ENCODE measurements around the gene ZNF79. TPM values are rescaled to one million over a fixed set of nuclear protein-coding genes. Genes with fewer than 3 reads are reported as not detected.

ZNF79 gene
- total RNA-seq, 1 experiment from 2014 or later = 7.1 TPM

DNA sequence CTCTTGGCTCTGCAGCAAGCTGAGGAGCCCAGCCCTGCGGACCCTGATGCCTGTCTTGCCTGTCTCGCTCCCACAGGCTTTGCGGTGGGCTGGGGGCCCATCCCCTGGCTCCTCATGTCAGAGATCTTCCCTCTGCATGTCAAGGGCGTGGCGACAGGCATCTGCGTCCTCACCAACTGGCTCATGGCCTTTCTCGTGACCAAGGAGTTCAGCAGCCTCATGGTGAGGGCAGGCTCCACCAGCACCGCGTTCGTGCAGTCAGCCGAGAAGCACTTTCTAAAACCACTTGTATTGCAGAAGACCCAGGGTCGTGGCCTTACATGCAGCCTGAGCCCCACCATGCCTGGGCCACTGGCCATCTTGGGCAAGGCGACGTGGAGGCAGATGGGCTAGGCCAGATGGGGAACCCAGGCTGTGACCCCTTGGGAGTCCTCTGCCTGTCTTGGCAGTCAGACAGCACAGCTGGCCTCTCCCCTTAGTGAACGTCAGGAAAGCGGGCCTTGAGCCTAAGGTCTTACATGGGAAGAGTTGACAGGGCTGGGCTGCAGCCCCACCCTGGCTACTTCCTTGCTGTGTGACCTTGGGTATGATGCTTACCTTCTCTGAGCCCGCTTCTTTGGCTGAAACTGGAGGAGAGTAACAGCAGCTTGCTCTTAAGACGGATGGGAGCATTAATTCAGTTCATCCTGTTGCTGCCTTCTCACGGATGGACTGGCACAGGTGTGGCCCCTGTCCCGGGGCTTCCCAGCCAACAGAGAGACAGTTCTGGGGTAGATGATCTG lies 18.6 kb upstream of the ZNF79 start:
- H3K9me3 ChIP-seq (replicated peaks) = no peaks in the 10 kb centered on the region
- no peak overlapping the region for H3K27ac ChIP-seq
- H3K4me1 ChIP-seq (replicated peaks) = no peaks in the 10 kb centered on the region
- H3K4me3 ChIP-seq = no peak overlapping the region
- DNase-seq (ENCODE audit: low read depth in 1 of 2, low spot score in 2 of 2) = no peak
- peaks cover 39% of the 10 kb centered on the region for H3K36me3 ChIP-seq
- no peaks in the 10 kb centered on the region for H3K27me3 ChIP-seq (replicated peaks)

DNA sequence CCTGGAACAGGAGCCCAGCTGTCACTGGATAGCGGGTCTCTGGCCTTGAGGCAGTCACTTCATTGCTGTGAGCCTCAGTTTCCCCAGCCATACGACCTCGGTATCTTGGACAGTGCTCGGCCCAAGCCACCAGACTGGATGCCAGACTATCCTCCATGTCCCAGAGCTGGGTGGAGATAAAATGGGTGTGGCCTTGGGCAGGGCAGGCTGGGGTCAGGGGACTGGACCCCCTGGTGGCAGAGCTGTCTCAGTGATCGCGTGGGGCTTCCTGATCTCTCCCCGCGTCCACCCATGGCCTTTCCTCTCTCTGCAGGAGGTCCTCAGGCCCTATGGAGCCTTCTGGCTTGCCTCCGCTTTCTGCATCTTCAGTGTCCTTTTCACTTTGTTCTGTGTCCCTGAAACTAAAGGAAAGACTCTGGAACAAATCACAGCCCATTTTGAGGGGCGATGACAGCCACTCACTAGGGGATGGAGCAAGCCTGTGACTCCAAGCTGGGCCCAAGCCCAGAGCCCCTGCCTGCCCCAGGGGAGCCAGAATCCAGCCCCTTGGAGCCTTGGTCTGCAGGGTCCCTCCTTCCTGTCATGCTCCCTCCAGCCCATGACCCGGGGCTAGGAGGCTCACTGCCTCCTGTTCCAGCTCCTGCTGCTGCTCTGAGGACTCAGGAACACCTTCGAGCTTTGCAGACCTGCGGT lies 17.2 kb upstream of the ZNF79 start:
- H3K27me3 ChIP-seq (replicated peaks) = no peaks in the 10 kb centered on the region
- H3K4me1 ChIP-seq (replicated peaks) = no peaks in the 10 kb centered on the region
- no peak overlapping the region for H3K4me3 ChIP-seq
- peaks cover 35% of the 10 kb centered on the region for H3K36me3 ChIP-seq
- no peak for DNase-seq (ENCODE audit: low read depth in 1 of 2, low spot score in 2 of 2)
- no peaks in the 10 kb centered on the region for H3K9me3 ChIP-seq (replicated peaks)
- H3K27ac ChIP-seq = no peak overlapping the region

DNA sequence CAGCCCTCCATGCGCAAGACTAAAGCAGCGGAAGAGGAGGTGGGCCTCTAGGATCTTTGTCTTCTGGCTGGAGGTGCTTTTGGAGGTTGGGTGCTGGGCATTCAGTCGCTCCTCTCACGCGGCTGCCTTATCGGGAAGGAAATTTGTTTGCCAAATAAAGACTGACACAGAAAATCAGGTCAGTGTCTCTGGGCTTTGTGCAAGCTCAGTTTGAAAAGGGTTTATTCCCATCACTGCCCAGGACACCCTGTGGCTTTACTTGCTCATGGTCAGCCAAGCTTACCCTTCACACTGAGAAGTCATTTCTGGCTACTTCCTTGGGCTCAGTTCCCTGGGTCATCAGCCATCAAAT lies 16.7 kb upstream of the ZNF79 start:
- DNase-seq (ENCODE audit: low read depth in 1 of 2, low spot score in 2 of 2) = no peak
- no peaks in the 10 kb centered on the region for H3K27me3 ChIP-seq (replicated peaks)
- H3K36me3 ChIP-seq = peaks cover 35% of the 10 kb centered on the region
- no peaks in the 10 kb centered on the region for H3K4me1 ChIP-seq (replicated peaks)
- H3K4me3 ChIP-seq = no peak overlapping the region
- H3K9me3 ChIP-seq (replicated peaks) = no peaks in the 10 kb centered on the region
- H3K27ac ChIP-seq = no peak overlapping the region

DNA sequence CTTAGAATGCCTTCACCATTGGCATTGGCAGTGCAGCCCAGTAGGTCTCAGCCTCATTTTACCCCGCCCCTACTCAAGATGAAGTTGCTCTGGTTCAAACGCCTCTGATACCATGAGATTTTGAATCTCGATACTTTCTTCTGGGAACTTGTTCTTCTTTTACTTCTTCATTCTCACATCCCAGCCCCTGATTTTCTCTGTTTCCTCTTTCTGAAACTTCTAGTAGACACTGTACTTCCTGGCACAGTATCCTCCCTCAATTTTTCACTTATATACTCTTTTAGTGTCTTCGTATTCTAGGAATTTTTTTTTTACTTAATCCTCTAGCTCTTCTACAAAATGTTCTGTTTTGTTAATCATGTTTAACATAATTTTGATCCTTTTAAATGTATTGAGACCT lies 13.1 kb upstream of the ZNF79 start:
- no peaks in the 10 kb centered on the region for H3K9me3 ChIP-seq (replicated peaks)
- H3K27me3 ChIP-seq (replicated peaks) = no peaks in the 10 kb centered on the region
- peaks cover 7% of the 10 kb centered on the region; the same call in 1 of the 2 replicates for H3K36me3 ChIP-seq
- no peak overlapping the region for H3K27ac ChIP-seq
- H3K4me3 ChIP-seq = no peak overlapping the region
- no peak for DNase-seq (ENCODE audit: low read depth in 1 of 2, low spot score in 2 of 2)
- H3K4me1 ChIP-seq (replicated peaks) = no peaks in the 10 kb centered on the region

DNA sequence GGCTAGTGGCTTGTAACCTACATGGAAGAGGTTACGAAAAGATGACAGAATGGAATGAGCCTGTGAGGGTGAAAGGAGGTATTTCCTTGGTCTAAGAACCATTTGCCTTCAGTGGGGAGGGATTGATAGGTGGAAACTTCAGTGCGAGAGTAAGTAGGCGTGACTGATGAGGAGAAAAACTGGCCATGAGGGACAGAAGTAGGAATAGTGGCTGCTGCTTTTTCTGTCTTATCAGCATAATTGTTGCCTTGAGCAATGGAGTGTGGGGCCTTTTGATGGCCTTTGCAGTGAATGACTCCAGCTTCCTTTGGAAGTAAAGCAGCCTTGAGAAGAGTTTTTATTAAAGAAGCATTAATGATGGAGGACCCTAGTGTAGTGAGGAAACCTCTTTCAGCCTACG lies 9.0 kb upstream of the ZNF79 start:
- Histone ChIP-seq H3K4me1 (replicated peaks) (no peaks in the 10 kb centered on the region), H3K27ac (no peak overlapping the region), H3K9me3 (replicated peaks) (no peaks in the 10 kb centered on the region), H3K4me3 (no peak overlapping the region), H3K27me3 (replicated peaks) (no peaks in the 10 kb centered on the region), H3K36me3 (no peaks in the 10 kb centered on the region)
- DNase-seq (ENCODE audit: low read depth in 1 of 2, low spot score in 2 of 2) = no peak

DNA sequence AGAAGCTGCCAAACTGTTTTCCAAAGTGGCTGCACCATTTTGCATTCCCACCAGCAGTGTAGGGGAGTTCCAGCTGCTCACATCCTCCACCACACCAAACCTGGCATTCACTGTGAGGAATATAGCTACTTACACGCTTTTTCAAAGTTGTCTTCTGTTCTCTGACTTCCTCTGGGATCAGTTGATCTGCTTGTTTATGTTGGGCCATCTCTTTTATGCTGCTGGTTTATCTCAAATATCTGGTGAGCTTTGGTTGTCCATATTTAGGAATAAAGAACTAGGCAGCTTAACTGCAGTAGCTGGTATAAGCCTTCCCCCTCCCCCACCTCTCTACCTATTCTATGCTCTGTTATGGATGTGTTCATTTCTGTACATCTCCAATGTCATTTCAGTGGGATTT lies 8.5 kb upstream of the ZNF79 start:
- H3K4me3 ChIP-seq = no peak overlapping the region
- H3K9me3 ChIP-seq (replicated peaks) = no peaks in the 10 kb centered on the region
- no peaks in the 10 kb centered on the region for H3K36me3 ChIP-seq
- no peak for DNase-seq (ENCODE audit: low read depth in 1 of 2, low spot score in 2 of 2)
- no peaks in the 10 kb centered on the region for H3K4me1 ChIP-seq (replicated peaks)
- H3K27ac ChIP-seq = no peak overlapping the region
- no peaks in the 10 kb centered on the region for H3K27me3 ChIP-seq (replicated peaks)

DNA sequence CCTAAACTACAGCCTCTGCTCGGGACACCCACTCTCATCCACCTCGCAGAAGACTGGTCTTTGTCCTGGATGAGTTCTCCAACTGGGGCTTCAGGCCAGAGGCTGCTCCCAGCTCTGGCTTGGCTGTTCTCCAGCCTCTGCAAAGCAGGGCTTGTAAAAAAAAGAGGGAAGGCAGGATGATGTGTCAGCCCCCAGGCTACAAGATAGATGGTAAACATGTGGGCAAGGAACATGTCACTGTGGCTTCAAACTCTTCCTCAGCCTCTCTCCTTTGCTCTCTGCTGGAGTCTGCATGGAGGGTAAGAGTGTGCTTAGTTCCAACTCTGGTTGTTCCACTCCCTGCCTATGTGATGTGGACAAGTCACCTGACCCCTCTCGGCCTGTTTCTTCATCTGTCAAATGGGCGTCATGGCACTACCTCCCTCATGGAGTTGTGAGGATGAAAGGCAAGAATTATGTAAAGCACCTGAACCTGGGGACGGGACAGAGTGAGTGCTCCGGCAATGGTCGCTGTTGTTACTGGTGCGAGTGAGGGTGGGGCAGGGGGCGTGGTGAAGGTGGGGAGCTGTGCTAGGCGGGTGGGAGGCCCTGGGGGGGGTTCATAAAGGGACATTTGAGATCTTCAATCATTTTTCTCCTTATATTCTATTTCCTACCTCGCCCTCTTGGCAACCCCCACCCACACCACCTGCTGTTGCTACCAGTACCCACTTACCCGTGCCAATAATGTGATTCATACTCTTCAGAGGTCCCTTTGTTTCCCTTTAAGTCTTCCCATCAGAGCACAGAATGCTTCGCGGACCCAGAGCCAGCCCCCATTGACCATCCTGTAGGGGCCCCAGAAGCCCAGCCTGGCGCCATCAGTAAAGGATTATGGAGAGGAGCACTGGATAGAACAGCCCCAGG lies 6.8 kb upstream of the ZNF79 start:
- H3K4me1 ChIP-seq (replicated peaks) = no peaks in the 10 kb centered on the region; the same call in 1 of the 2 replicates
- H3K27ac ChIP-seq = no peak overlapping the region
- DNase-seq (ENCODE audit: low read depth in 1 of 2, low spot score in 2 of 2) = peak in 1 of 2 experiments; percentile 33
- no peaks in the 10 kb centered on the region for H3K9me3 ChIP-seq (replicated peaks)
- H3K4me3 ChIP-seq = no peak overlapping the region
- H3K27me3 ChIP-seq (replicated peaks) = no peaks in the 10 kb centered on the region
- H3K36me3 ChIP-seq = no peaks in the 10 kb centered on the region

DNA sequence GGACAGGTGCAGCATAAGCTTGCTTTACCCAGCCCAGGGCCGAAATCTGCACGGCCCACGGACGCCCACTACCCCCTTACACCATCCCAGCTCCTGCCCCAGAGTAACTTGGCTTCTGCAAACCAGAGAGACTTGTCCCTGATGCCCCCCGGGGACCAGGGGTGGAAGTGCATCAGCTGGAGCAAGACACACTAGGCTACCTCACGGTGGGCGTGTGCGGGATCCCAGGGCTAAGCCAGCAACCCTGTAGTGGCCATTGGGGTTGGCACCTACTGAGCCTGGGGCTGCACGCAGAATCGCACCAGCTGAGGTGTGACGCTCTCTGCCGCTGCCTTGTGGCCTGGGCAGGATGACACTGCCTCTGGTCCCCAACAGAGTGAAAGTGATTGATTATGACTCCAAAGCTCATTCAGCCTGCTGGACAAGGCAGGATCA lies 6.1 kb upstream of the ZNF79 start:
- Histone ChIP-seq H3K4me1 (replicated peaks) (peaks cover 4% of the 10 kb centered on the region; the same call in 1 of the 2 replicates), H3K4me3 (no peak overlapping the region), H3K36me3 (no peaks in the 10 kb centered on the region), H3K9me3 (replicated peaks) (no peaks in the 10 kb centered on the region), H3K27ac (no peak overlapping the region), H3K27me3 (replicated peaks) (no peaks in the 10 kb centered on the region)
- DNase-seq (ENCODE audit: low read depth in 1 of 2, low spot score in 2 of 2) = no peak

DNA sequence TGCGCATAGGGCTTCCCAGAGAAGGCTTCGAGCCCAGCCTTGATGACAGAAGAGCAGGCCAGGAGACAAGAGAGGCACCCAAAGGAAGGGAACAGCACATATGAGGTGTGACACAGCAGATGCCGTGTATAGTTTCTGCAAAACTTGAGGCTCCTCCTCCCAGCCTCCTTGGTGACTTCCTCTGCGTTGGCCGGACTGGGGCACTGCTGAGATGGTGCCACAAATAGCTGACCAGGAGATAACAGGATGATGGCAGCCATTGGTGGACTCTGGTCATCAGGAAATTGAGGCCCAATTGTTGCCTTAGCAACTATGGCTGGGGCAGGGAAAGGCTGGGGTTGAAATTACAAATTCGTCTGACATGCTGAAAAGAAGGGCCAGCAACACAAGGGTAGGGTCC lies 4.8 kb upstream of the ZNF79 start:
- DNase-seq (ENCODE audit: low read depth in 1 of 2, low spot score in 2 of 2) = no peak
- H3K36me3 ChIP-seq = no peaks in the 10 kb centered on the region
- H3K4me1 ChIP-seq (replicated peaks) = peaks cover 6% of the 10 kb centered on the region; the same call in 1 of the 2 replicates
- no peak overlapping the region for H3K27ac ChIP-seq
- H3K4me3 ChIP-seq = no peak overlapping the region
- no peaks in the 10 kb centered on the region for H3K9me3 ChIP-seq (replicated peaks)
- no peaks in the 10 kb centered on the region for H3K27me3 ChIP-seq (replicated peaks)

DNA sequence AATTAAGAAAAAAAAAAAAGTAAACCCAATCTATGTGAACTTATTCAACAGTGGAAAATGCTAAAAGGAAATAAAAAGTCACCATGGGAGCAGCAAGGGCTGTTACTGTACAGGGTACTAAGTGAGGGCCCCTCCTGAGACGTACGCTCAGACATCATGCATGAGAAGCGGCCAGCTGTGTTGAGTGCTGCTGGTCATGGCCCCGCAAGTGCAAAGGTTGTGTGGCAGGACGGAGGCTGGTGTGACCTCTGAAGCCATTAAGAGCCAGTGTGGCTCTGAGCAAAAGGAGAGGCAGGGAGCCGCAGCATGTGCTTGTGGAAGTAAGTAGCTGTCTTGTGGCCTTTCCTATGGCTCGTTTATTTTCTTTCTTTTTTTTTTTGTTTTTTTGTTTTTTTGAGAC lies 3.1 kb upstream of the ZNF79 start:
- H3K27me3 ChIP-seq (replicated peaks) = no peaks in the 10 kb centered on the region
- no peaks in the 10 kb centered on the region for H3K36me3 ChIP-seq
- H3K27ac ChIP-seq = no peak overlapping the region
- H3K4me1 ChIP-seq (replicated peaks) = peaks cover 17% of the 10 kb centered on the region
- DNase-seq (ENCODE audit: low read depth in 1 of 2, low spot score in 2 of 2) = no peak
- no peaks in the 10 kb centered on the region for H3K9me3 ChIP-seq (replicated peaks)
- no peak overlapping the region for H3K4me3 ChIP-seq

DNA sequence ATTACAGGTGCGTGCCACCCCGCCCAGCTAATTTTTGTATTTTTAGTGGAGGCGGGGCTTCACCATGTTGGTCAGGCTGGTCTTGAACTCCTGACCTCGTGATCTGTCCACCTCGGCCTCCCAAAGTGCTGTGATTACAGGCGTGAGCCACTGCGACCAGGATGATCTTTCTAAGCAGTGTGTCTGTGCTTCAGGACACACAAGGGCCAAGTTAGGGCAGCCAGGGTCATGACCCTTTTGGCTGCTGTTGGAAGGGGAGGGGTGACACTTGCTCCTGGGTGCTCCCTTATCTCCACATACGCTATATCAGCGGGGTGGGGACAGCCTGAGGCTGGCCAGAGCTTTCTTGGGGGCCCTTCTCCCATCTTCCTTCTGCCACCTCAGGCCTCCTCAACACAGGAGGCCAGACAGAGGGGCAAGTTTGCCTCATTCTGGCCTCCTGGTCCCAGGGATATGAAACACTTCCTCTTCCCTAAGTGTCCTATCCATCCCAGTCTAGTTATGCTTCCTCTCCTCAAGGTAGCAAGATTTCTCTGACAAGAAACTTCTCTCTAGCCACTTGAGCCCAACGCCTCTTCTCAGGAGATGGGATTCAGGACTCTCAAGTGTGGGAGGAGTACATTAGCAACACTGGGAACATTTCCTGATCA lies 1.9 kb upstream of the ZNF79 start:
- H3K36me3 ChIP-seq = peaks cover 5% of the 10 kb centered on the region; the same call in 1 of the 2 replicates
- H3K9me3 ChIP-seq (replicated peaks) = no peaks in the 10 kb centered on the region
- no peak overlapping the region for H3K27ac ChIP-seq
- no peaks in the 10 kb centered on the region for H3K27me3 ChIP-seq (replicated peaks)
- no peak overlapping the region for H3K4me3 ChIP-seq
- no peak for DNase-seq (ENCODE audit: low read depth in 1 of 2, low spot score in 2 of 2)
- H3K4me1 ChIP-seq (replicated peaks) = peaks cover 17% of the 10 kb centered on the region

DNA sequence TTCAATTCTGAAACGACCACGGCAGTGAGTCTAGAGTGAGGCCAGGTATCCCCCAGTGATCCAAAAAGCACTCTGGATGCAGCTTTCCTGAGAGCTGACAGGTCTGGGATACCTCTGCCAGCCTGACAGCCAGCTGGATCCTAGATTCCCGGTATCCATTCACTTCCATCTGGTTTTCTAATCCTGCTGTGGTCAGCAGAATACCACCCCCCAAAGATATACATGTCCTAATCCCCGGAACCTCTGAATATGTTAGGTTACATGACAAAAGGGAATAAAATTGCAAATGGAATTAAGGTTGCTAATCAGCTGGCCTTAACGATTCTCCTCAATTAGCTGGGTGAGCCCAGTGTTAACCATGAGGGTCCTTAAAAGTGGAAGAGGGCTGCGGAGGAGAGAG lies 1.4 kb upstream of the ZNF79 start:
- Histone ChIP-seq H3K27ac (no peak overlapping the region), H3K4me1 (replicated peaks) (peaks cover 17% of the 10 kb centered on the region), H3K36me3 (peaks cover 5% of the 10 kb centered on the region; the same call in 1 of the 2 replicates), H3K27me3 (replicated peaks) (no peaks in the 10 kb centered on the region), H3K4me3 (peak overlapping the region; percentile 75), H3K9me3 (replicated peaks) (no peaks in the 10 kb centered on the region)
- DNase-seq (ENCODE audit: low read depth in 1 of 2, low spot score in 2 of 2) = no peak

DNA sequence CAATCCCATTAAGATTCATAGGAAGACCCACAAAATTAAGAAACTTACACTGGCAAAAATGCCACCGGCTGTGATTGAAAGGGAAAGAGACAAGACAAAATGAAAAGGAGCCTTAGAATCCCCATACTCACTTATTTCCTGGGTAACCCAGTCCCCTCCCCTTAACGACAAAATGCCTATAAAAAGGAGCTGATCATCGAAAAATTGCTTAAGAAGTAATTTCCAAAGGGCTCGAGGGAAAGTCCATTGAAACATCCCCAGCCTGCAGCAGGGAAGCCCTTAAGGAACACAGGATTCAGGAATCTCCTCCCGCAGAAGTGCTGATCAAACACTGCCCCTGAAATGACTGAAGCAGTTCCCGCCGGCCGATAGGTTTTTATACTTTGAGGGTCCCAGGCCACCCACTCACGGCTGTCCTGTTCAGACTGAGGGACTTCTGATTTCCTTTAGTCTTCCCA lies 677 bp upstream of the ZNF79 start:
- DNase-seq (ENCODE audit: low read depth in 1 of 2, low spot score in 2 of 2) = no peak
- H3K36me3 ChIP-seq = peaks cover 9% of the 10 kb centered on the region; the same call in 1 of the 2 replicates

More for the DNA sequence above, 677 bp upstream of the ZNF79 start:
- Histone ChIP-seq H3K9me3 (replicated peaks) (no peaks in the 10 kb centered on the region), H3K4me3 (peak overlapping the region; percentile 75), H3K27ac (peak overlapping the region; percentile 46), H3K27me3 (replicated peaks) (no peaks in the 10 kb centered on the region), H3K4me1 (replicated peaks) (peaks cover 17% of the 10 kb centered on the region)
